ENCODE measurements around the gene PFDN4. TPM values are rescaled to one million over a fixed set of nuclear protein-coding genes. Genes with fewer than 3 reads are reported as not detected.

PFDN4 gene
- total RNA-seq, 1 donor from 2014 or later = 23.4 TPM

GRCh38 chr20:54267483-54268003, 59.7 kb downstream of the PFDN4 start:
- TF ChIP-seq CTCF (IDR thresholded peaks at IDR 0.05; ENCODE audit: borderline replicate concordance) = no peak
- H3K4me1 ChIP-seq = no peaks in the 10 kb centered on the region

GRCh38 chr20:54268941-54269340, 61.1 kb downstream of the PFDN4 start:
- no peak overlapping the region for H3K27ac ChIP-seq (replicated peaks)
- H3K4me1 ChIP-seq = no peaks in the 10 kb centered on the region
- intact Hi-C loops (cut with micrococcal nuclease) = no loop called here
- no peak for DNase-seq
- no peak overlapping the region for H3K4me3 ChIP-seq
- H3K9me3 ChIP-seq (replicated peaks) = no peaks in the 10 kb centered on the region
- TF ChIP-seq CTCF (IDR thresholded peaks at IDR 0.05; ENCODE audit: borderline replicate concordance) = no peak
- H3K27me3 ChIP-seq (ENCODE audit: low read depth) = no peaks in the 10 kb centered on the region
- H3K36me3 ChIP-seq = no peaks in the 10 kb centered on the region

More at GRCh38 chr20:54267483-54268003, 59.7 kb downstream of the PFDN4 start:
- Histone ChIP-seq H3K36me3 (no peaks in the 10 kb centered on the region), H3K27ac (replicated peaks) (no peak overlapping the region), H3K4me3 (no peak overlapping the region), H3K27me3 (ENCODE audit: low read depth) (no peaks in the 10 kb centered on the region), H3K9me3 (replicated peaks) (no peaks in the 10 kb centered on the region)
- no peak for DNase-seq
- intact Hi-C loops (cut with micrococcal nuclease) = no loop called here

Other genes starting within 250 kb of the PFDN4 start
- gene BCAS1, start 137.5 kb upstream of the PFDN4 start, total RNA-seq = not detected
- gene CYP24A1, start 34.1 kb upstream of the PFDN4 start, total RNA-seq = not detected